Caco-2 (cell line): ENCODE measurements around the gene CKLF. TPM values are rescaled to one million over a fixed set of nuclear protein-coding genes. Genes with fewer than 3 reads are reported as not detected.

Experiments
- BruUV-seq: library from RNA; stranded (reverse); fragments of 400-500 nt; replicated peaks from 2 replicates; lab custom pipeline; 2021; lab: Mats Ljungman, UMichigan
- CTCF ChIA-PET: fragments of 300-600 bp; sonication (Branson Sonifier 250); formaldehyde crosslinking; loops from one replicate; lab custom pipeline; 2022; ENCODE audit warnings: antibody characterized with exemption; lab: Charles Lee
- POLR2A ChIA-PET: fragments of 300-600 bp; sonication (Branson Sonifier 250); formaldehyde crosslinking; loops from one replicate; lab custom pipeline; 2022; ENCODE audit warnings: antibody characterized with exemption; lab: Charles Lee
- DNase-seq, 2 experiments: peaks; one replicate each; pipeline versions ENCODE4 v3.0.0 to v3.0.0-alpha.2; 2020 to 2022
- H3K27me3 ChIP-seq: replicated peaks from 2 replicates; pipeline ENCODE4 v1.6.0; 2011; ENCODE audit warnings: low read length; ENCODE audit not compliant: control insufficient read depth, insufficient read depth
- H3K36me3 ChIP-seq: 2 replicates; pipeline ENCODE4 v1.5.1; 2011; ENCODE audit warnings: low read length; ENCODE audit not compliant: control insufficient read depth, insufficient read depth
- H3K4me1 ChIP-seq: fragments of 250-450 bp; sonication (Bioruptor Pico); 2 replicates; pipeline ENCODE4 v1.5.1; 2020; ENCODE audit warnings: mild to moderate bottlenecking
- H3K4me3 ChIP-seq: 2 replicates; pipeline ENCODE4 v1.5.1; 2011; ENCODE audit warnings: low read depth, mild to moderate bottlenecking, control low read depth, low read length
- H3K9me3 ChIP-seq: fragments of 250-450 bp; sonication (Bioruptor Pico); 2 replicates; pipeline ENCODE4 v1.5.1; 2020; ENCODE audit warnings: mild to moderate bottlenecking, moderate library complexity
- H3K27ac Mint-ChIP-seq: one replicate; pipeline ENCODE4 v1.8.0; 2022; ENCODE audit warnings: mixed read lengths; ENCODE audit not compliant: unreplicated experiment
- H3K27me3 Mint-ChIP-seq: one replicate; pipeline ENCODE4 v1.8.0; 2022; ENCODE audit warnings: mixed read lengths; ENCODE audit not compliant: insufficient read depth, unreplicated experiment
- H3K36me3 Mint-ChIP-seq: one replicate; pipeline ENCODE4 v1.8.0; 2022; ENCODE audit warnings: mild to moderate bottlenecking, mixed read lengths; ENCODE audit not compliant: insufficient read depth, unreplicated experiment
- H3K4me1 Mint-ChIP-seq: one replicate; pipeline ENCODE4 v1.8.0; 2022; ENCODE audit warnings: low read depth, mixed read lengths; ENCODE audit not compliant: unreplicated experiment
- H3K4me3 Mint-ChIP-seq: one replicate; pipeline ENCODE4 v1.8.0; 2022; ENCODE audit warnings: mild to moderate bottlenecking, moderate library complexity, mixed read lengths; ENCODE audit not compliant: unreplicated experiment
- H3K9me3 Mint-ChIP-seq: one replicate; pipeline ENCODE4 v1.8.0; 2022; ENCODE audit warnings: mixed read lengths; ENCODE audit not compliant: unreplicated experiment
- CTCF ChIP-seq, 2 experiments: fragments of 200-600 bp in 1 of 2; IDR thresholded peaks; 1 replicate in 1 of 2; 2 replicates in 1 of 2; pipeline versions ENCODE4 v1.5.1 to v1.8.0; 2011 to 2022; ENCODE audit warnings: antibody characterized with exemption in 1 of 2, control low read depth in 1 of 2, inconsistent platforms in 1 of 2, low read depth in 1 of 2, low read length in 1 of 2, mild to moderate bottlenecking in 1 of 2, moderate library complexity in 1 of 2; ENCODE audit not compliant: insufficient read depth in 1 of 2, severe bottlenecking in 1 of 2, unreplicated experiment in 1 of 2
- intact Hi-C: fragments of 100-400 bp; cut with micrococcal nuclease; formaldehyde crosslinking; loops from one replicate; pipeline ENCODE4 v1.10.0; 2022; ENCODE audit not compliant: unreplicated experiment
- total RNA-seq: library from RNA; stranded (reverse); gene quantifications from 2 replicates; pipeline ENCODE4 v1.2.3, GENCODE V29; 2022

The CKLF gene
- total RNA-seq, 1 experiment from 2014 or later = 103 TPM

GRCh38 chr16:66596986-66597848 is 44.8 kb downstream of the CKLF start:
- no peaks in the 10 kb centered on the region for H3K27me3 ChIP-seq
- no peak for TF ChIP-seq CTCF (IDR thresholded peaks at IDR 0.05; ENCODE audit: insufficient read depth in 1 of 2, low read depth in 1 of 2, low read length in 1 of 2, severe bottlenecking in 1 of 2, unreplicated experiment in 1 of 2)
- no peaks in the 10 kb centered on the region for H3K36me3 ChIP-seq
- no peak overlapping the region for H3K4me3 ChIP-seq
- DNase-seq = no peak
- intact Hi-C loops = no loop called here
- peaks cover 4% of the 10 kb centered on the region for H3K27me3 Mint-ChIP-seq
- H3K4me1 Mint-ChIP-seq = no peaks in the 10 kb centered on the region
- H3K36me3 Mint-ChIP-seq = no peaks in the 10 kb centered on the region
- BruUV-seq = no TSS peak
- CTCF ChIA-PET = interaction anchor here (0.9 to 2.0 kb wide), 2 partner anchors 11 to 190 kb away, joined by 3 to 10 read pairs; no protein-coding TSS in a partner anchor
- H3K9me3 Mint-ChIP-seq = no peaks in the 10 kb centered on the region
- H3K4me3 Mint-ChIP-seq = no peak overlapping the region
- H3K9me3 ChIP-seq = peaks cover 5% of the 10 kb centered on the region; the same call in 1 of the 2 replicates
- POLR2A ChIA-PET = no interaction called here
- no peaks in the 10 kb centered on the region for H3K4me1 ChIP-seq
- H3K27ac Mint-ChIP-seq = no peak overlapping the region

- Mint-ChIP-seq H3K9me3 (no peaks in the 10 kb centered on the region), H3K4me3 (no peak overlapping the region), H3K36me3 (no peaks in the 10 kb centered on the region), H3K4me1 (peaks cover 6% of the 10 kb centered on the region), H3K27ac (no peak overlapping the region), H3K27me3 (peaks cover 4% of the 10 kb centered on the region)
- POLR2A ChIA-PET = interaction anchor here (0.5 kb wide), 1 partner anchor 34 kb away, joined by 4 read pairs; no protein-coding TSS in a partner anchor
- H3K27me3 ChIP-seq = no peaks in the 10 kb centered on the region
- no peak for DNase-seq
- H3K9me3 ChIP-seq = peaks cover 5% of the 10 kb centered on the region; the same call in 1 of the 2 replicates
- CTCF ChIA-PET = interaction anchor here (2.0 kb wide), 1 partner anchor 10 kb away, joined by 10 read pairs; no protein-coding TSS in a partner anchor
- H3K4me1 ChIP-seq = no peaks in the 10 kb centered on the region
- H3K4me3 ChIP-seq = no peak overlapping the region
- intact Hi-C loops = no loop called here
- BruUV-seq = no TSS peak
- TF ChIP-seq CTCF (IDR thresholded peaks at IDR 0.05; ENCODE audit: insufficient read depth in 1 of 2, low read depth in 1 of 2, low read length in 1 of 2, severe bottlenecking in 1 of 2, unreplicated experiment in 1 of 2) = no peak
- no peaks in the 10 kb centered on the region for H3K36me3 ChIP-seq
These were observed 45.7 kb downstream of the CKLF start for GRCh38 chr16:66598111-66598510.

GRCh38 chr16:66599726-66600125 is 47.4 kb downstream of the CKLF start:
- no peak for TF ChIP-seq CTCF (IDR thresholded peaks at IDR 0.05; ENCODE audit: insufficient read depth in 1 of 2, low read depth in 1 of 2, low read length in 1 of 2, severe bottlenecking in 1 of 2, unreplicated experiment in 1 of 2)
- intact Hi-C loops = loop anchor here (5.0 kb wide), 1 partner anchor 47 kb away; the partner anchor contains the start of genes CKLF and TK2
- peaks cover 5% of the 10 kb centered on the region; the same call in 1 of the 2 replicates for H3K9me3 ChIP-seq
- H3K4me3 ChIP-seq = no peak overlapping the region
- no peaks in the 10 kb centered on the region for H3K9me3 Mint-ChIP-seq
- peaks cover 4% of the 10 kb centered on the region for H3K27me3 Mint-ChIP-seq
- no TSS peak for BruUV-seq
- H3K27ac Mint-ChIP-seq = no peak overlapping the region
- H3K4me1 Mint-ChIP-seq = peaks cover 7% of the 10 kb centered on the region
- H3K4me1 ChIP-seq = peaks cover 7% of the 10 kb centered on the region
- no peaks in the 10 kb centered on the region for H3K36me3 ChIP-seq
- no peak for DNase-seq
- POLR2A ChIA-PET = no interaction called here
- H3K4me3 Mint-ChIP-seq = no peak overlapping the region
- peaks cover 11% of the 10 kb centered on the region for H3K36me3 Mint-ChIP-seq
- CTCF ChIA-PET = interaction anchor here (0.6 to 1.2 kb wide), 2 partner anchors 9 to 275 kb away, joined by 4 to 5 read pairs; no protein-coding TSS in a partner anchor
- H3K27me3 ChIP-seq = no peaks in the 10 kb centered on the region
